Activated CD4-positive, alpha-beta T cell treated with anti-CD3 and anti-CD28 coated beads for 36 hours (primary cell): ENCODE results near the gene CFAP57. TPM values are rescaled to one million over a fixed set of nuclear protein-coding genes. Genes with fewer than 3 reads are reported as not detected.

ENCODE experiments used
- ATAC-seq: fragments of 200-7000 bp; cut with Tn5 transposase; one replicate; pipeline ENCODE4 v1.10.0; 2021; ENCODE audit warnings: mild to moderate bottlenecking, moderate library complexity
- CTCF ChIA-PET: fragments of 350-600 bp; sonication (Branson Sonifier 250); formaldehyde crosslinking; loops from one replicate; lab custom pipeline; 2021; ENCODE audit warnings: antibody characterized with exemption; lab: Charles Lee
- POLR2A ChIA-PET: fragments of 350-600 bp; sonication (Branson Sonifier 250); formaldehyde crosslinking; loops from one replicate; lab custom pipeline; 2021; ENCODE audit warnings: antibody characterized with exemption, inconsistent platforms; lab: Charles Lee
- DNase-seq: peaks from one replicate; pipeline ENCODE4 v3.0.0-alpha.2; 2020
- H3K27ac Mint-ChIP-seq: one replicate; pipeline ENCODE4 v1.8.0; 2021; ENCODE audit warnings: mixed read lengths
- H3K27me3 Mint-ChIP-seq: one replicate; pipeline ENCODE4 v1.8.0; 2021; ENCODE audit warnings: mixed read lengths
- H3K36me3 Mint-ChIP-seq: one replicate; pipeline ENCODE4 v1.8.0; 2021; ENCODE audit warnings: low read depth, mixed read lengths
- H3K4me1 Mint-ChIP-seq: one replicate; pipeline ENCODE4 v1.8.0; 2021; ENCODE audit warnings: mixed read lengths
- H3K4me3 Mint-ChIP-seq: one replicate; pipeline ENCODE4 v1.8.0; 2021; ENCODE audit warnings: mild to moderate bottlenecking, moderate library complexity, mixed read lengths
- H3K9me3 Mint-ChIP-seq: one replicate; pipeline ENCODE4 v1.8.0; 2021; ENCODE audit warnings: low read depth, mixed read lengths
- intact Hi-C, 2 experiments: fragments of 100-400 bp; cut with DNase I in 1 of 2; cut with micrococcal nuclease in 1 of 2; formaldehyde crosslinking; loops; one replicate each; pipeline versions ENCODE4 v1.14.2 to v1.15.1; 2022 to 2024; cut with DNase I, micrococcal nuclease
- total RNA-seq, 2 experiments: library from RNA; stranded (reverse); gene quantifications; one replicate each; pipeline ENCODE4 v1.2.3, GENCODE V29; 2021

CFAP57 gene
- total RNA-seq, 2 experiments from 2014 or later, result 0.11 TPM; not detected in 1

DNA sequence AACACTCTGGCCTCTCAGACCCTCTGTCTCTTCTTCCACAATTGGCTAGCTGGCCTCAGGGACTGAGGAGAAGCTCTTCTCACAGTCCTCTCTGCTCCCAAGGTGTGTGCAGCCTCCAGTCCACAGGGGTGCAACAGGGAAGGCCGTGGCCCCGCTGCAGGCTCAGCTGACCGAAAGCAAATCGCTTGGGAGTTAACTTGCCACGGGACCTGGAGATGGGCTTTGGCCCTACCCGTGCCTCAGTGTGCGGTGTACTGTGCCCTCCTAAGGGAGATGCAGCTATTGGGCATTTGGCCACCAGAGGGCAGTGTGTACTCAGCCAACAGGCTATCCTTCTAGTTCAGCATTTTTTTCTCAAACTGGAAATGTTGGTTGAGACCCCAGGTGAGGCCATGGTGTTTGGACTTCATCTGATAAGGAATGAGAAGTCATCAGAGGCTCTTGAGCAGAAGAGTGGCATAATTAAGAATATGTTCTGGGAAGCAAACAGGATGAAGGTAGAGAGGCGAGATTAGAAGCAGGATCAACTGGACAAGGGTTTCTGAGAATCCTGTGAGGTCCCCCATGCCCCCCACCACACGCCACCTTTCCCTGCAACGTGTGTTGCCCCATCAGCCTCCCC is 55.1 kb downstream of the CFAP57 start:
- no peak overlapping the region for H3K4me3 Mint-ChIP-seq
- DNase-seq (peak; percentile 92), ATAC-seq (peak; percentile 93)
- H3K27me3 Mint-ChIP-seq, result peaks cover 2% of the 10 kb centered on the region
- H3K4me1 Mint-ChIP-seq, result no peaks in the 10 kb centered on the region
- H3K36me3 Mint-ChIP-seq, result no peaks in the 10 kb centered on the region
- POLR2A ChIA-PET, result interaction anchor here (1.0 kb wide), 1 partner anchor 188 kb away, joined by 3 read pairs; no protein-coding TSS in a partner anchor
- no peaks in the 10 kb centered on the region for H3K9me3 Mint-ChIP-seq
- CTCF ChIA-PET, result interaction anchor here (0.7 to 3.2 kb wide), 21 partner anchors 11 to 708 kb away, joined by 3 to 60 read pairs (median 4); partner anchors contain the start of genes CDC20, HYI, MED8 and SZT2
- H3K27ac Mint-ChIP-seq, result no peak overlapping the region
- intact Hi-C loops, result loop anchor here (1.0 to 10.0 kb wide), 5 partner anchors 130 to 708 kb away; partner anchors contain the start of genes CDC20 (in 2 of the 2), ARTN (in 1 of the 2) and PTPRF (in 1 of the 2)

DNA sequence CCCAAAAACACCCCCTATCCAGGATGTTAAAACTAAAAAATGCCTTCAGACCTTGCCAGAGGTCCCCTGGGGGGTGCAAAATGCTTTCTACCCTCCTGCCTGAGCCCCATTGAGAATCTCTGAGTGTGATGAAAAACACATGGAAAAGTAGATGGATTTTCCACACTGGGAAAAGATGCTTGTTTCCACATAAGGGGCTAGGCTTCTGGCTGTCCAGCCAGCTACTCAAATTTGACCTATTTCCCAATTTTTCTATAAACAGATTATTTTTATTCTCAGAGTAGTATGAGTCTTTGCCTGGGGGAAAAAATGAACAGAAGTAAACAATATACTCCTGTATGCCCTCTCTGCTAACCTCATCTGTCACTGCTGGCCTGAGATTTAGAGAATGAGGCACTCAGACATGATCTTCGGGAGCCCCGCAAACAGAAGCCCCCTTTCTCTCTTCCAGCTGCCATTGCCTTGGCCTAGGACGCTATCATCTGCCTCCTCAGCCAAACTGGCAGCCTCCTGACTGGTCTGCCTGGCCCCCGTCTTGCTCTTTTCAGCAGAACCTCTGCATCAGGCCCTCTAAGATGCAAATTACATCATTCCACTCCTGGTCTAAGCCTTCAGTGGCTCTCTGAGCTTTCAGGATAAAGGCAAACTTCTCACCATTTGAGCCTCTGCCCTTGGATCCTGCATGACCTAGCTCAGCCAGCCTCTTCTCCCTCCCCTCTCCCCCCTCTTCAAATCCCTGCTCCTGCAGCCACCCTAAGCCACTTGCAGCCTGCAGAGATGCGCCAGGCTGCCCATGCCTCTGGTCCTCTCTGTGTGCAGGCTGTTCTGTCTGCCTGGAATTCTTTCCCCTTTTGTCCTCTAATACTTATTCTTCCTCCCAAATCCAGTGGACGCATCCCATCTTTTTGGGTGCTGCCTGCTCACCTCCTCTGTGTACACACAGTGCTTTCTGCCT is 58.0 kb downstream of the CFAP57 start:
- no peaks in the 10 kb centered on the region for H3K27me3 Mint-ChIP-seq
- intact Hi-C loops, result loop anchor here (5.0 to 10.0 kb wide), 3 partner anchors 127 to 705 kb away; partner anchors contain the start of genes ARTN (in 1 of the 2), CDC20 (in 1 of the 2) and PTPRF (in 1 of the 2)
- ATAC-seq (no peak), DNase-seq (no peak)
- no peak overlapping the region for H3K27ac Mint-ChIP-seq
- no peaks in the 10 kb centered on the region for H3K36me3 Mint-ChIP-seq
- ChIA-PET POLR2A (no interaction called here), CTCF (interaction anchor here (2.5 kb wide), 1 partner anchor 184 kb away, joined by 24 read pairs; no protein-coding TSS in a partner anchor)
- H3K4me1 Mint-ChIP-seq, result no peaks in the 10 kb centered on the region
- H3K9me3 Mint-ChIP-seq, result no peaks in the 10 kb centered on the region
- no peak overlapping the region for H3K4me3 Mint-ChIP-seq

DNA sequence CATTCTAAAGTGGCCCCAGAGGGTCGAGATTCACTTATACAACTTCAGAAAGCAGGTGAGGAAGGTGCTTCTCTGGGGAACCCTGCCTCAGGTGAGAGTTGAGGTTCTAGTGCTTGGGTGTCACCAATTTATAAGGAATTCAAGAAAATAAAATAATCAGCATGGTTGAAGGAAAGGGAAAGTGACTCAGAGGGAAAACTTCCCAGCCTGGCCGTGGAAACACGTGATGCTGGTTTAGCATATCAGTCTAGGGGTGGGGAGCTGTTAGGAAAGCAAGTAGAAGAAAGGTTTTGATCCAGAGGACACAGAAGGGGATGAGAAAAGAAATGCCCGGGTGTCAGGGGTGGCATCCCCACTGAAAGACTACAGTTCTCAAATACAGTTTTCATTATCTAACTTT is 59.9 kb downstream of the CFAP57 start:
- ATAC-seq, result no peak
- CTCF ChIA-PET, result interaction anchor here (1.9 to 2.2 kb wide), 2 partner anchors 126 to 180 kb away, joined by 6 to 7 read pairs; partner anchors contain the start of gene CDC20
- Mint-ChIP-seq H3K4me1 (no peaks in the 10 kb centered on the region), H3K27ac (no peak overlapping the region), H3K9me3 (no peaks in the 10 kb centered on the region), H3K27me3 (no peaks in the 10 kb centered on the region), H3K4me3 (no peak overlapping the region), H3K36me3 (no peaks in the 10 kb centered on the region)
- intact Hi-C loops, result no loop called here
- POLR2A ChIA-PET, result no interaction called here
- DNase-seq, result no peak

DNA sequence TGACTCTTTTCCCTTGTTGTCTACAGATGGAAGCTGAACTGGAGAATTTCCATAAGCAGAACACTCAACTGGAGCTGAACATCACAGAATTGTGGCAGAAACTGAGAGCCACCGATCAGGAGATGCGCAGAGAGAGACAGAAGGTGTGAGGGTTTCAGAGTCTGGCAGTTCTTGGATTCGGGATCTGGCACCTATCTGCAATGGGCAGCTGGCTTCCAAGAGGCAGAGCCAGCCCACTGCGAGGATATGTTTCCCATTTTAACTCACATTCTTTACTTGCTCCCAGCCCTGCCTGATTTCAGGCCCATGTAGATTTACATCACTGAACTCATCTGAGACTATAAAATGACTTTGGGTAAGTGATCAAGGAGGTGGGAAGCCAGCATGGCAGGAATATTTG is 60.4 kb downstream of the CFAP57 start:
- DNase-seq (no peak), ATAC-seq (no peak)
- no peaks in the 10 kb centered on the region for H3K4me1 Mint-ChIP-seq
- CTCF ChIA-PET, result interaction anchor here (1.9 to 2.2 kb wide), 2 partner anchors 126 to 180 kb away, joined by 6 to 7 read pairs; partner anchors contain the start of gene CDC20
- H3K36me3 Mint-ChIP-seq, result no peaks in the 10 kb centered on the region
- POLR2A ChIA-PET, result no interaction called here
- H3K4me3 Mint-ChIP-seq, result no peak overlapping the region
- intact Hi-C loops, result no loop called here
- H3K9me3 Mint-ChIP-seq, result no peaks in the 10 kb centered on the region
- H3K27me3 Mint-ChIP-seq, result no peaks in the 10 kb centered on the region
- H3K27ac Mint-ChIP-seq, result no peak overlapping the region

DNA sequence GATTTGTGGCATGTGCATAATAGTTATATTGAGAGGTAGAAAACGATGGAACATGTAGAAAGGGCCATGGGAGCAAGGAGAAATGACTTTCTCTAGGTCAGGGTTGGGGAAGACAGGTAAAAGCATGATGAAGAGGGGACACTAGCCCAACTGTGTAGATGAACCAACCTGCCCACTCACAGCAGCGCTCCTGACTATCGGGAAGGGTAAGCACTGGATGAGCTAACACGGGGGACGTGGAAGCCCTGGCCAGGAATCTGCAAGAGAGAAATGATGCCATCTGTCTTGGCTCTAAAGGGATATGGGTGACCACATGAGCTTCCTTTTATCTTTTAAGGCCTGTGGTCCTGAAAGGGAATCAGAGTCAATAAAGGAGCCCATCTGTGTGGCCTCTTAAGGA is 61.5 kb downstream of the CFAP57 start:
- ATAC-seq (no peak), DNase-seq (no peak)
- intact Hi-C loops, result no loop called here
- Mint-ChIP-seq H3K9me3 (no peaks in the 10 kb centered on the region), H3K27ac (no peak overlapping the region), H3K27me3 (no peaks in the 10 kb centered on the region), H3K36me3 (no peaks in the 10 kb centered on the region), H3K4me3 (no peak overlapping the region), H3K4me1 (no peaks in the 10 kb centered on the region)
- ChIA-PET CTCF (interaction anchor here (0.9 to 1.9 kb wide), 2 partner anchors 178 to 181 kb away, joined by 4 to 7 read pairs; no protein-coding TSS in a partner anchor), POLR2A (no interaction called here)

DNA sequence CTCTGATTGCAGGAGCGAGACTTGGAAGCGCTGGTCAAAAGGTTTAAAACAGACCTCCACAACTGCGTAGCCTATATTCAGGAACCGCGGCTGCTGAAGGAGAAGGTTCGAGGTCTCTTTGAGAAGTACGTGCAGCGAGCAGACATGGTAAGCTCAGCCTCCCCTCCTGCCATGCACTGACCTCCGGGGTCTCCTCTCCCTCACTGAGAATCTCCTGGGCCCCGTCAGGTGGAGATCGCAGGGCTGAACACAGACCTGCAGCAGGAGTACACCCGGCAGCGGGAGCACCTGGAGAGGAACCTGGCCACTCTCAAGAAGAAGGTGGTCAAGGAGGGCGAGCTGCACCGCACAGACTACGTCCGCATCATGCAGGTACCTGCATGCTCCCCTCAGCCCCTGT is 62.1 kb downstream of the CFAP57 start:
- ChIA-PET CTCF (no interaction called here), POLR2A (no interaction called here)
- intact Hi-C loops, result no loop called here
- DNase-seq, result no peak
- no peak for ATAC-seq
- Mint-ChIP-seq H3K27me3 (no peaks in the 10 kb centered on the region), H3K27ac (no peak overlapping the region), H3K36me3 (no peaks in the 10 kb centered on the region), H3K4me3 (no peak overlapping the region), H3K4me1 (no peaks in the 10 kb centered on the region), H3K9me3 (no peaks in the 10 kb centered on the region)

DNA sequence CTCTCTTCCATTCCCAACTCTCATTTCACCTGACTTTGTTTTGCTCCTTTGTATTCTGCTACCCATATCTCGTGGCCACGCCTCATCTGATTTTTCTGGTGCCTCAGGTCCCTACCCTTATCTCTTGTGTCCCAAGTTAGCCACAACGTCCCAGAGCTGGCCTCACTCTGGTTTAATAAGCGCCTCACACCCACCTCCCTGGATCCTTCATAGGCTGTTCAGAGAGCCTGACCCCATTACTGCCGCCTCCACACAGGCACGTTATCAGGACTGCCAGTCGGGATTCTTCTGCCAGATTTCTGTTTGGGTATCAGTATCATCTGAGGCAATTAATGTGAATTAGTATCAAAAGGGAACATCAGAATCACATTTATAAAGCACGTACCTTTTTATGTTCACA is 62.9 kb downstream of the CFAP57 start:
- no peaks in the 10 kb centered on the region for H3K27me3 Mint-ChIP-seq
- CTCF ChIA-PET, result no interaction called here
- intact Hi-C loops, result no loop called here
- H3K4me3 Mint-ChIP-seq, result no peak overlapping the region
- no peaks in the 10 kb centered on the region for H3K36me3 Mint-ChIP-seq
- DNase-seq, result no peak
- POLR2A ChIA-PET, result no interaction called here
- H3K27ac Mint-ChIP-seq, result no peak overlapping the region
- H3K9me3 Mint-ChIP-seq, result no peaks in the 10 kb centered on the region
- ATAC-seq, result no peak
- H3K4me1 Mint-ChIP-seq, result no peaks in the 10 kb centered on the region

DNA sequence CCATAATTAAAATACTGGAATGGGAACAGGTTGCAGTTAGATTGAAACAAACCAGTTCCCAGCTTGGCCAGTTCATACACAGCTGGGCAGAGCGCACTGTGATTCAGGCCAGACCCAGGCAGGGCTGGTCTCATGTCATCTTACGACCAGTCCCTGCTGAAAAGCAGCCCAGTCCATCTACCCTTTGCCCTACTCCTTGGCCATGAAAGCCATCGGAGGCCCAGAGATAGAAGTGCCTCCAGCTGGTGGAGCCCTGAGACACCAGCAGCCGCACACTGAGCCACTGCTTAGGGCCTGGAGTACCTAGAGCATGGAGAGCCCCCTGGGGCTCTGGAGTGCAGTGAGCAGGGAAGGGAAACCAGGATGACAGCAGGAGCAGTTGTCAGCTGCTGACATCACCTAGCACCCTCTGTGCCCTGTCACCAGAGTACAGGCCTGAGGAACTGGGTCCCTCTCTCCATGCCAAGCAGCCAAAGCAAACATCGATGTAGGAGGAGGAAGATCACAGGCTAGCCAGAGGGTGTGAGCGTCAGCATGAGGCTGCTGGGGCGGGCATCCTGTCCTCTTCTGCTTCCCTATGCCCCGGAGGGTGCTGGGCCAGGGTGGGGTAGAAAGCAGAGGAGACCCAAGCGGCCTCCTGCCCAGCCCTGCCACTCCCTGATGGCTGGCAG is 63.5 kb downstream of the CFAP57 start:
- DNase-seq (no peak), ATAC-seq (no peak)
- POLR2A ChIA-PET, result no interaction called here
- no peaks in the 10 kb centered on the region for H3K27me3 Mint-ChIP-seq
- no peak overlapping the region for H3K27ac Mint-ChIP-seq
- H3K9me3 Mint-ChIP-seq, result peaks cover 1% of the 10 kb centered on the region
- no peak overlapping the region for H3K4me3 Mint-ChIP-seq
- H3K4me1 Mint-ChIP-seq, result no peaks in the 10 kb centered on the region
- intact Hi-C loops, result no loop called here
- CTCF ChIA-PET, result no interaction called here
- no peaks in the 10 kb centered on the region for H3K36me3 Mint-ChIP-seq

DNA sequence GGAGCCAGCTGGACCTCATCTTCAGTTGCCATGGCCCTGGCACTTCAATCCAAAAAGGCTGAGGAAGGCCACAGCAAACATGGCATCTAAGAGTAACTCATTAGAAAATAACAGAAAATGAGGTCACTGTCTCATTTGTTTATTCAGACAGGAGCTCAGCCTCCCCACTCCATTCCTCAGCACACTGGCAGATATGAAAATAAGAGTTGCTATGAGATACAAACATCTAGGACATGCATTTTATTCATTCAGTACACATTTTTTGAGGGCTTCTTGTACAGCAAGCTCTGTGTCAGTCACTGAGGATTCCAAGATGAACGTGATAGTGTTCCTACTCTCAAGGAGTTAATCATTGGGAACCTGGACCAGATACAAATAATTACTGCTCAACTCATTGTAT is 65.0 kb downstream of the CFAP57 start:
- H3K27me3 Mint-ChIP-seq, result no peaks in the 10 kb centered on the region
- H3K9me3 Mint-ChIP-seq, result peaks cover 1% of the 10 kb centered on the region
- no peaks in the 10 kb centered on the region for H3K4me1 Mint-ChIP-seq
- DNase-seq (no peak), ATAC-seq (no peak)
- CTCF ChIA-PET, result interaction anchor here (0.7 to 2.7 kb wide), 2 partner anchors 177 to 179 kb away, joined by 3 to 13 read pairs; no protein-coding TSS in a partner anchor
- no peaks in the 10 kb centered on the region for H3K36me3 Mint-ChIP-seq
- POLR2A ChIA-PET, result no interaction called here
- H3K27ac Mint-ChIP-seq, result no peak overlapping the region
- H3K4me3 Mint-ChIP-seq, result no peak overlapping the region
- intact Hi-C loops, result no loop called here

DNA sequence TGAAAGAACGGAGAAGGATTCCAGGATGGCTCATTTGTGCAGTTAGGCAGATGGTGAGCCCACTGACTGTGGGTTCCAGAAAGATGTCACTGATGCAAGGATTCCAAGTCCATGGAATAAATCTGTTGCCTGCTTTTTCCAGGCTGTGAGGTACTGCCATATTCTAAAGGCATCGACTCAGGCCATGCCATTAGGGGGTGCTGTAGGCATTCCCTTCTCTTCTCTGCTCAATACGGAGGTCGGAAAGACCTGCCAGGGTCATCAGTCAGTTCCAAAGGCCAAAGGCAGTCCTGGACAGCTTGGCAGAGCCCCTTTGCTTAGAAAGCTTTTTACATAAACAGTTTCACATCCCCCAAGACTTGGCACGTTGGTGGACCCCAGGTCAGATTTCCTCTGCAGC is 66.0 kb downstream of the CFAP57 start:
- H3K36me3 Mint-ChIP-seq, result no peaks in the 10 kb centered on the region
- peaks cover 1% of the 10 kb centered on the region for H3K9me3 Mint-ChIP-seq
- ChIA-PET CTCF (interaction anchor here (2.7 kb wide), 1 partner anchor 176 kb away, joined by 13 read pairs; no protein-coding TSS in a partner anchor), POLR2A (no interaction called here)
- ATAC-seq, result peak; percentile 77
- no peak overlapping the region for H3K27ac Mint-ChIP-seq
- intact Hi-C loops, result loop anchor here in 1 of 2 experiments (1.0 kb wide), 2 partner anchors 120 to 176 kb away; partner anchors contain the start of gene CDC20
- H3K4me1 Mint-ChIP-seq, result no peaks in the 10 kb centered on the region
- H3K27me3 Mint-ChIP-seq, result no peaks in the 10 kb centered on the region
- peak; percentile 68 for DNase-seq
- no peak overlapping the region for H3K4me3 Mint-ChIP-seq
